ENCODE data around the gene FBXO48.

Gene FBXO48

GRCh38 chr2:68434981-68435380 lies 32.1 kb downstream of the FBXO48 start:
- Histone ChIP-seq H3K27ac (ENCODE audit: low read depth, low read length, severe bottlenecking) (no peak overlapping the region), H3K4me3 (ENCODE audit: extremely low read depth, insufficient read depth, low read length, poor library complexity, severe bottlenecking) (no peak overlapping the region), H3K36me3 (ENCODE audit: control insufficient read depth, insufficient read depth, low read length) (no peaks in the 10 kb centered on the region), H3K4me1 (ENCODE audit: control insufficient read depth, insufficient read depth, low read length, poor library complexity, severe bottlenecking) (peaks cover 3% of the 10 kb centered on the region), H3K9me3 (ENCODE audit: control insufficient read depth, low read length) (no peaks in the 10 kb centered on the region)

- WGBS, 2 experiments (ENCODE audit: insufficient coverage in 2 of 2), result 71 to 73% methylated on average over 10 to 11 of the region's 14 CpGs
- Histone ChIP-seq H3K4me3 (ENCODE audit: extremely low read depth, insufficient read depth, low read length, poor library complexity, severe bottlenecking) (no peak overlapping the region), H3K27ac (ENCODE audit: low read depth, low read length, severe bottlenecking) (no peak overlapping the region), H3K36me3 (ENCODE audit: control insufficient read depth, insufficient read depth, low read length) (no peaks in the 10 kb centered on the region), H3K4me1 (ENCODE audit: control insufficient read depth, insufficient read depth, low read length, poor library complexity, severe bottlenecking) (peaks cover 3% of the 10 kb centered on the region), H3K9me3 (ENCODE audit: control insufficient read depth, low read length) (no peaks in the 10 kb centered on the region)
Measured at GRCh38 chr2:68432696-68433658, 34.1 kb downstream of the FBXO48 start.

- Histone ChIP-seq H3K36me3 (ENCODE audit: control insufficient read depth, insufficient read depth, low read length) (no peaks in the 10 kb centered on the region), H3K9me3 (ENCODE audit: control insufficient read depth, low read length) (no peaks in the 10 kb centered on the region), H3K4me3 (ENCODE audit: extremely low read depth, insufficient read depth, low read length, poor library complexity, severe bottlenecking) (no peak overlapping the region), H3K27ac (ENCODE audit: low read depth, low read length, severe bottlenecking) (no peak overlapping the region), H3K4me1 (ENCODE audit: control insufficient read depth, insufficient read depth, low read length, poor library complexity, severe bottlenecking) (peaks cover 3% of the 10 kb centered on the region)
- WGBS, 2 experiments (ENCODE audit: insufficient coverage in 2 of 2), result 74 to 76% methylated on average over 6 to 7 of the region's 8 CpGs
Measured at GRCh38 chr2:68431316-68431972, 35.6 kb downstream of the FBXO48 start.

GRCh38 chr2:68429311-68429826 lies 37.7 kb downstream of the FBXO48 start:
- 72 to 85% methylated on average over 2 to 6 of the region's 7 CpGs for WGBS, 2 experiments (ENCODE audit: insufficient coverage in 2 of 2)
- Histone ChIP-seq H3K4me3 (ENCODE audit: extremely low read depth, insufficient read depth, low read length, poor library complexity, severe bottlenecking) (no peak overlapping the region), H3K36me3 (ENCODE audit: control insufficient read depth, insufficient read depth, low read length) (no peaks in the 10 kb centered on the region), H3K9me3 (ENCODE audit: control insufficient read depth, low read length) (no peaks in the 10 kb centered on the region), H3K27ac (ENCODE audit: low read depth, low read length, severe bottlenecking) (no peak overlapping the region), H3K4me1 (ENCODE audit: control insufficient read depth, insufficient read depth, low read length, poor library complexity, severe bottlenecking) (no peaks in the 10 kb centered on the region)

DNA sequence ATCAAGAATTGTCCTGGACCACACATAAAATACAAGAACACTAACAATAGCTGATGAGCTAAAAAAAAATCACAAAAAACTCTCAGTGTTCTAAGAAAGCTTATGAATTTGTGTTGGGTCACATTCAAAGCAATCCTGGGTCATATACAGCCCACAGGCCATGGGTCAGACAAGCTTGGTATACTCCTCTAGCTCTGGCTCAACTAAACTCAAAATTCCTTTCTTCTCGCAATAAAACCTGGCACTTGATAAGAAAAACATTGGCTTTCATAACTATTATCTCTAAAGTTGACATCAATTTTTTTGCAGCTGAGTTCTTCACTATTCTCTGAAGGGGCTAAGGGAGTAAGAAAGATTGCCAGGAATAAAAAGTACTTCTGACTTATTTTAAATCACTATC lies 38.3 kb downstream of the FBXO48 start:
- Histone ChIP-seq H3K9me3 (ENCODE audit: control insufficient read depth, low read length) (no peaks in the 10 kb centered on the region), H3K4me3 (ENCODE audit: extremely low read depth, insufficient read depth, low read length, poor library complexity, severe bottlenecking) (no peak overlapping the region), H3K4me1 (ENCODE audit: control insufficient read depth, insufficient read depth, low read length, poor library complexity, severe bottlenecking) (no peaks in the 10 kb centered on the region), H3K36me3 (ENCODE audit: control insufficient read depth, insufficient read depth, low read length) (no peaks in the 10 kb centered on the region), H3K27ac (ENCODE audit: low read depth, low read length, severe bottlenecking) (no peak overlapping the region)
- WGBS, 2 experiments (ENCODE audit: insufficient coverage in 2 of 2), result 100% methylated on average over 1 of the region's 1 CpG; no CpG with 5 or more reads in 1 of the 2 experiments

- H3K9me3 ChIP-seq (ENCODE audit: control insufficient read depth, low read length), result no peaks in the 10 kb centered on the region
- H3K4me3 ChIP-seq (ENCODE audit: extremely low read depth, insufficient read depth, low read length, poor library complexity, severe bottlenecking), result no peak overlapping the region
- WGBS, 2 experiments (ENCODE audit: insufficient coverage in 2 of 2), result 94 to 100% methylated on average over 1 to 2 of the region's 4 CpGs
- H3K27ac ChIP-seq (ENCODE audit: low read depth, low read length, severe bottlenecking), result no peak overlapping the region
- no peaks in the 10 kb centered on the region for H3K4me1 ChIP-seq (ENCODE audit: control insufficient read depth, insufficient read depth, low read length, poor library complexity, severe bottlenecking)
- H3K36me3 ChIP-seq (ENCODE audit: control insufficient read depth, insufficient read depth, low read length), result no peaks in the 10 kb centered on the region
Measured at GRCh38 chr2:68428126-68428525, 39.0 kb downstream of the FBXO48 start.

- 98% methylated on average over 6 to 7 of the region's 10 CpGs for whole genome bisulfite sequencing, 2 experiments (ENCODE audit: insufficient coverage in 2 of 2)
- Histone ChIP-seq H3K4me3 (ENCODE audit: extremely low read depth, insufficient read depth, low read length, poor library complexity, severe bottlenecking) (no peak overlapping the region), H3K9me3 (ENCODE audit: control insufficient read depth, low read length) (no peaks in the 10 kb centered on the region), H3K36me3 (ENCODE audit: control insufficient read depth, insufficient read depth, low read length) (no peaks in the 10 kb centered on the region), H3K4me1 (ENCODE audit: control insufficient read depth, insufficient read depth, low read length, poor library complexity, severe bottlenecking) (no peaks in the 10 kb centered on the region), H3K27ac (ENCODE audit: low read depth, low read length, severe bottlenecking) (no peak overlapping the region)
Measured at GRCh38 chr2:68426848-68427579, 40.1 kb downstream of the FBXO48 start.

DNA sequence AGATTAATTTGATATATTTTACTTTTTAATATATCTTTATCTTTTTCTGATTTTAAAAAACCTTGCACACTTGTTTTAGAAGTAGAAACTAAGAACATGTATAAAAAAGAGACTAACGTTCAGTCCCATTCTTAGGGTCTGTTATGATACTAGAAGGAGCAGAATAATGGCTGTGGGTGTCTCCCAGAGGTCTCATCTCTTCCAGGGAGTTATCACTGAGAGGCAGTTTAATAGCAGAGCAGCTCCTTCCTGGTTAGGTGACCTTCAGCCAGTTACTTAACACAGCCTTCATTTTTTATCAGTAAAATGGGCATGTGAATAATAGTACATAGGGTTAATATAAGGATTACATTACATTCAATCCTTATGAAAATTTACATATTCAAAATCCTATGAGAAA lies 40.6 kb downstream of the FBXO48 start:
- no peak overlapping the region for H3K4me3 ChIP-seq (ENCODE audit: extremely low read depth, insufficient read depth, low read length, poor library complexity, severe bottlenecking)
- no peaks in the 10 kb centered on the region for H3K9me3 ChIP-seq (ENCODE audit: control insufficient read depth, low read length)
- 100% methylated on average over 1 of the region's 1 CpG; no CpG with 5 or more reads in 1 of the 2 experiments for WGBS, 2 experiments (ENCODE audit: insufficient coverage in 2 of 2)
- H3K36me3 ChIP-seq (ENCODE audit: control insufficient read depth, insufficient read depth, low read length), result no peaks in the 10 kb centered on the region
- no peaks in the 10 kb centered on the region for H3K4me1 ChIP-seq (ENCODE audit: control insufficient read depth, insufficient read depth, low read length, poor library complexity, severe bottlenecking)
- H3K27ac ChIP-seq (ENCODE audit: low read depth, low read length, severe bottlenecking), result no peak overlapping the region

GRCh38 chr2:68425503-68425902 lies 41.6 kb downstream of the FBXO48 start:
- WGBS, 2 experiments (ENCODE audit: insufficient coverage in 2 of 2), result 100% methylated on average over 2 of the region's 3 CpGs
- Histone ChIP-seq H3K4me1 (ENCODE audit: control insufficient read depth, insufficient read depth, low read length, poor library complexity, severe bottlenecking) (no peaks in the 10 kb centered on the region), H3K27ac (ENCODE audit: low read depth, low read length, severe bottlenecking) (no peak overlapping the region), H3K36me3 (ENCODE audit: control insufficient read depth, insufficient read depth, low read length) (no peaks in the 10 kb centered on the region), H3K9me3 (ENCODE audit: control insufficient read depth, low read length) (no peaks in the 10 kb centered on the region), H3K4me3 (ENCODE audit: extremely low read depth, insufficient read depth, low read length, poor library complexity, severe bottlenecking) (no peak overlapping the region)

DNA sequence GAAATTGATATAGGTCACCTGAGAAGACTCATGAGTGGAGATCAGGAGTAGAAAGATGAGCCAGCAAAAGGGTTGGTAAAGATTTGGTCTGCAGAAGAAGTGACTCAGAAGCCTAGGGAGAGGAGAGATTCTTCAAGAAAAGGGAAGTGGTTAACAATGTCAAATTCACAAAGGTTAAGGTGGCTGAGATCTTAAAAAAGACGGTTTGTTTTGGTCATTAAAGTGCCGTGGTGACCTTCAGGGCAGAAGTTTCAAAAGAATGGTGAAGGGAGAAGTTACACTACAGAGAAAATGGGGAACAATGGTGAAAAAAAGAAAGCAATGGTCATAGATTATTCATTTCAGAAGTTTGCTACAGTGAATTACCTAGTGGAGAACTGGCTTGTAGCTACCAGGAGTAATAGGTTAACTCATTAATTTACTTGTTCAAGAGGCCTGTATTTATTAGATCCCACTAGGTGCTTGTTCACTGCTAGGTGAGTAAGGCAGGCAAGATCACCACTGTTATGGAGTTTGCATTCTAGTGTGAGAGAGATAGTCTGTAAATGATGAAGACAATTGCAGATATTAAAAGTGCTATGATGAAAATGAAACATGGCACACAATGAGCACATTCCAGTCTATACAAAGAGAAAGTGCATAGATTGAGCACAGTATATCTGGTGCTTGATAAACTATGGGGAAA lies 43.0 kb downstream of the FBXO48 start:
- H3K9me3 ChIP-seq (ENCODE audit: control insufficient read depth, low read length), result no peaks in the 10 kb centered on the region
- no peak overlapping the region for H3K4me3 ChIP-seq (ENCODE audit: extremely low read depth, insufficient read depth, low read length, poor library complexity, severe bottlenecking)
- 76 to 85% methylated on average over 2 of the region's 2 CpGs for WGBS, 2 experiments (ENCODE audit: insufficient coverage in 2 of 2)
- no peaks in the 10 kb centered on the region for H3K36me3 ChIP-seq (ENCODE audit: control insufficient read depth, insufficient read depth, low read length)
- H3K27ac ChIP-seq (ENCODE audit: low read depth, low read length, severe bottlenecking), result no peak overlapping the region
- no peaks in the 10 kb centered on the region for H3K4me1 ChIP-seq (ENCODE audit: control insufficient read depth, insufficient read depth, low read length, poor library complexity, severe bottlenecking)

Data from mesodermal cell (in vitro differentiated cells).